Mesendoderm (in vitro differentiated cells): ENCODE measurements around the gene RGS10.
"Not testable (repeated sequence)": the region's sequence is repeated elsewhere in the genome, so short reads cannot be mapped to it uniquely, and the experiment has no call there.

ENCODE experiments used
- DNase-seq: peaks from one replicate; pipeline ENCODE4 v3.0.0; 2013
- H2AK5ac ChIP-seq: 2 replicates; pipeline ENCODE4 v1.6.1; 2013; ENCODE audit warnings: low read length, inconsistent platforms
- H2BK120ac ChIP-seq: 2 replicates; pipeline ENCODE4 v1.6.1; 2013; ENCODE audit warnings: low read depth, mild to moderate bottlenecking, low read length, moderate library complexity, mixed read lengths
- H2BK15ac ChIP-seq: replicated peaks from 2 replicates; pipeline ENCODE4 v1.6.1; 2013; ENCODE audit warnings: low read depth, mild to moderate bottlenecking, moderate library complexity
- H2BK5ac ChIP-seq: 2 replicates; pipeline ENCODE4 v1.6.1; 2013; ENCODE audit warnings: low read length, inconsistent platforms
- H3K18ac ChIP-seq: 2 replicates; pipeline ENCODE4 v1.6.1; 2013; ENCODE audit warnings: mild to moderate bottlenecking, low read length, mixed read lengths
- H3K23ac ChIP-seq: one replicate; pipeline ENCODE4 v1.6.1; 2013; ENCODE audit warnings: low read length
- H3K27ac ChIP-seq: 2 replicates; pipeline ENCODE4 v1.5.1; 2013; ENCODE audit warnings: low read depth, mild to moderate bottlenecking, inconsistent platforms, low read length, moderate library complexity
- H3K27me3 ChIP-seq: 2 replicates; pipeline ENCODE4 v1.6.1; 2013; ENCODE audit warnings: low read length, control low read depth, mild to moderate bottlenecking, inconsistent platforms; ENCODE audit not compliant: insufficient read depth, poor library complexity
- H3K36me3 ChIP-seq: 2 replicates; pipeline ENCODE4 v1.6.1; 2013; ENCODE audit warnings: low read length, inconsistent platforms; ENCODE audit not compliant: control insufficient read depth, insufficient read depth
- H3K4ac ChIP-seq: one replicate; pipeline ENCODE4 v1.6.1; 2013; ENCODE audit warnings: low read depth, mild to moderate bottlenecking, low read length, moderate library complexity
- H3K4me1 ChIP-seq: 2 replicates; pipeline ENCODE4 v1.6.1; 2013; ENCODE audit warnings: low read depth, low read length, inconsistent platforms; ENCODE audit not compliant: control insufficient read depth
- H3K4me2 ChIP-seq: 2 replicates; pipeline ENCODE4 v1.6.1; 2013; ENCODE audit warnings: low read length
- H3K4me3 ChIP-seq: 2 replicates; pipeline ENCODE4 v1.5.1; 2013; ENCODE audit warnings: mild to moderate bottlenecking, low read length
- H3K56ac ChIP-seq: one replicate; pipeline ENCODE4 v1.6.1; 2013; ENCODE audit warnings: low read length
- H3K79me1 ChIP-seq: 2 replicates; pipeline ENCODE4 v1.6.1; 2013; ENCODE audit warnings: low read length, inconsistent platforms
- H3K79me2 ChIP-seq: 2 replicates; pipeline ENCODE4 v1.6.1; 2013; ENCODE audit warnings: mild to moderate bottlenecking, low read length; ENCODE audit not compliant: control insufficient read depth, insufficient read depth
- H3K9ac ChIP-seq: 2 replicates; pipeline ENCODE4 v1.6.1; 2013; ENCODE audit warnings: low read length, inconsistent platforms
- H4K5ac ChIP-seq: one replicate; pipeline ENCODE4 v1.6.1; 2013; ENCODE audit warnings: low read length
- H4K8ac ChIP-seq: one replicate; pipeline ENCODE4 v1.6.1; 2013; ENCODE audit warnings: low read depth, mild to moderate bottlenecking, control low read depth, low read length, moderate library complexity
- WGBS: extraction: QIAGEN DNeasy Blood & Tissue Kit; methylation state at CpG from one replicate; pipeline ENCODE4 v1.1.7; 2013; ENCODE audit warnings: low lambda C conversion rate, missing lambda C conversion rate; ENCODE audit not compliant: insufficient coverage; ENCODE audit errors: extremely low coverage; 5-methylcytosine and 5-hydroxymethylcytosine counted together

RGS10 gene

GRCh38 chr10:119531067-119531466, 11.5 kb downstream of the RGS10 start:
- Histone ChIP-seq H3K27ac (no peak overlapping the region), H3K4me2 (no peak overlapping the region), H3K4me1 (no peaks in the 10 kb centered on the region), H3K4ac (no peak overlapping the region), H3K79me1 (no peaks in the 10 kb centered on the region), H3K18ac (no peak overlapping the region), H3K56ac (no peak overlapping the region), H3K23ac (no peak overlapping the region), H3K79me2 (no peaks in the 10 kb centered on the region), H2BK120ac (no peak overlapping the region), H4K5ac (no peak overlapping the region), H3K27me3 (no peaks in the 10 kb centered on the region), H2BK5ac (no peak overlapping the region), H2BK15ac (no peak overlapping the region), H3K4me3 (no peak overlapping the region), H3K36me3 (no peaks in the 10 kb centered on the region), H3K9ac (no peak overlapping the region), H2AK5ac (no peak overlapping the region), H4K8ac (no peak overlapping the region)
- WGBS = no CpG with 5 or more reads among the region's 1 CpG
- no peak for DNase-seq

DNA sequence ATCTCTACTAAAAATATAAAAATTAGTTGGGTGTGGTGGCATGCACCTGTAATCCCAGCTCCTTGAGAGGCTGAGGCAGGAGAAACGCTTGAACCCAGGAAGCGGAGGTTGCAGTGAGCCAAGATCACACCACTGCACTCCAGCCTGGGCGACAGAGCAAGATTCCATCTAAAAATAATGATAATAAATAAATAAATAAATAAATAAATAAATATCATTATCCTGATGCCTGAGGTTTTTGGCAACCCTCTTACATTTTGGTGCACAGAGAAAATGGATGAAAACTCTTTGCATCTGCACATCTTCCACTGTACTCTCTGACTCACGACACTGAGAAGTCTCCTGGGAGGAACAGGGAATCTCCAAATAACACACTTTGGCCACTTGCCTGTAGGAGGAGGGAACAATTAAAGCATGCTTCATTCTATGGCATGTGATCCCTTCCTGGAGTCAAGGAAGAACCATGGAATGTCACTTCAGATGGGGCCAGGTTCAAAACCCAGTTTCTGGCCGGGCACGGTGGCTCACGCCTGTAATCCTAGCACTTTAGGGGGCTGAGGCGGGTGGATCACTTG, 13.8 kb downstream of the RGS10 start:
- H3K4me1 ChIP-seq, H2AK5ac ChIP-seq, H3K27me3 ChIP-seq, H3K79me1 ChIP-seq, H3K23ac ChIP-seq, H2BK5ac ChIP-seq, H2BK15ac ChIP-seq, H3K18ac ChIP-seq, H4K5ac ChIP-seq, H3K4me3 ChIP-seq, H3K4ac ChIP-seq, H4K8ac ChIP-seq, H3K4me2 ChIP-seq, H3K36me3 ChIP-seq, H3K56ac ChIP-seq, H3K27ac ChIP-seq, H2BK120ac ChIP-seq, H3K9ac ChIP-seq, H3K79me2 ChIP-seq, DNase-seq: not testable (repeated sequence)
- WGBS = no CpG with 5 or more reads among the region's 8 CpGs

- no peak overlapping the region for H3K23ac ChIP-seq
- no peak overlapping the region for H3K4me2 ChIP-seq
- no peak overlapping the region for H3K9ac ChIP-seq
- H3K4me1 ChIP-seq = no peaks in the 10 kb centered on the region
- H2BK5ac ChIP-seq = no peak overlapping the region
- H3K27ac ChIP-seq = no peak overlapping the region
- no peak overlapping the region for H4K8ac ChIP-seq
- no peak overlapping the region for H3K4me3 ChIP-seq
- H2AK5ac ChIP-seq = no peak overlapping the region
- no peaks in the 10 kb centered on the region for H3K79me2 ChIP-seq
- H4K5ac ChIP-seq = no peak overlapping the region
- WGBS = no CpG with 5 or more reads among the region's 18 CpGs
- H2BK120ac ChIP-seq = no peak overlapping the region
- DNase-seq = no peak
- no peaks in the 10 kb centered on the region for H3K27me3 ChIP-seq
- no peaks in the 10 kb centered on the region for H3K36me3 ChIP-seq
- no peak overlapping the region for H3K56ac ChIP-seq
- H2BK15ac ChIP-seq = no peak overlapping the region
- H3K18ac ChIP-seq = no peak overlapping the region
- H3K79me1 ChIP-seq = no peaks in the 10 kb centered on the region
- no peak overlapping the region for H3K4ac ChIP-seq
Measured at GRCh38 chr10:119526621-119527592, 15.6 kb downstream of the RGS10 start.

- Histone ChIP-seq H3K18ac (no peak overlapping the region), H3K56ac (no peak overlapping the region), H3K79me1 (no peaks in the 10 kb centered on the region), H2BK15ac (no peak overlapping the region), H2BK5ac (no peak overlapping the region), H3K4me2 (no peak overlapping the region), H3K9ac (no peak overlapping the region), H3K23ac (no peak overlapping the region), H4K5ac (no peak overlapping the region), H3K36me3 (no peaks in the 10 kb centered on the region), H3K27me3 (no peaks in the 10 kb centered on the region), H3K4ac (no peak overlapping the region), H2AK5ac (no peak overlapping the region), H4K8ac (no peak overlapping the region), H3K4me1 (no peaks in the 10 kb centered on the region), H2BK120ac (no peak overlapping the region), H3K27ac (no peak overlapping the region), H3K4me3 (no peak overlapping the region), H3K79me2 (no peaks in the 10 kb centered on the region)
- no peak for DNase-seq
- WGBS = no CpG with 5 or more reads among the region's 1 CpG
Measured at GRCh38 chr10:119526149-119526548, 16.4 kb downstream of the RGS10 start.

- Histone ChIP-seq H3K18ac (no peak overlapping the region), H3K79me1 (no peaks in the 10 kb centered on the region), H2BK120ac (no peak overlapping the region), H2BK5ac (no peak overlapping the region), H4K8ac (no peak overlapping the region), H3K27me3 (no peaks in the 10 kb centered on the region), H3K23ac (no peak overlapping the region), H3K36me3 (no peaks in the 10 kb centered on the region), H3K4ac (no peak overlapping the region), H2BK15ac (no peak overlapping the region), H3K79me2 (no peaks in the 10 kb centered on the region), H4K5ac (no peak overlapping the region), H2AK5ac (no peak overlapping the region), H3K27ac (no peak overlapping the region), H3K4me2 (no peak overlapping the region), H3K4me1 (no peaks in the 10 kb centered on the region), H3K56ac (no peak overlapping the region), H3K4me3 (no peak overlapping the region), H3K9ac (no peak overlapping the region)
- WGBS = no CpG with 5 or more reads among the region's 5 CpGs
- DNase-seq = no peak
Measured at GRCh38 chr10:119525116-119525515, 17.4 kb downstream of the RGS10 start.
